B cell (primary cell): Measurements from ENCODE around the gene NTMT1. TPM values are rescaled to one million over a fixed set of nuclear protein-coding genes. Genes with fewer than 3 reads are reported as not detected.

ENCODE experiments used
- ATAC-seq: fragments of 200-7000 bp; cut with Tn5 transposase; one replicate; pipeline ENCODE4 v1.10.0; 2021; ENCODE audit warnings: low read depth, mild to moderate bottlenecking, moderate number of reproducible peaks, moderate library complexity
- CTCF ChIA-PET: fragments of 350-600 bp; sonication (Branson Sonifier 250); formaldehyde crosslinking; loops from one replicate; lab custom pipeline; 2021; ENCODE audit warnings: antibody characterized with exemption, inconsistent platforms; lab: Charles Lee
- POLR2A ChIA-PET: fragments of 350-600 bp; sonication (Branson Sonifier 250); formaldehyde crosslinking; loops from one replicate; lab custom pipeline; 2021; ENCODE audit warnings: antibody characterized with exemption; lab: Charles Lee
- DNase-seq: peaks from one replicate; pipeline ENCODE4 v3.0.0; 2013
- H2AFZ ChIP-seq: 2 replicates; pipeline ENCODE4 v1.6.1; 2012; ENCODE audit warnings: mild to moderate bottlenecking, low read depth, low read length; ENCODE audit not compliant: insufficient read depth, poor library complexity, severe bottlenecking
- H3K27ac ChIP-seq, 2 donors: 1 replicate in 1 of 2; 2 replicates in 1 of 2; pipeline ENCODE4 v1.5.1; 2012 to 2013; ENCODE audit warnings: low read length in 2 of 2, mild to moderate bottlenecking in 2 of 2, moderate library complexity in 1 of 2
- H3K27me3 ChIP-seq, 4 experiments: fragments of 200-600 bp in 1 of 4; sonication (generic) in 1 of 4; replicated peaks in 1 of 4; 1 replicate in 2 of 4; 2 replicates in 2 of 4; pipeline versions ENCODE4 v1.6.1 to v1.7.0; 2013 to 2016; ENCODE audit warnings: low read length in 3 of 4, mild to moderate bottlenecking in 2 of 4, mixed read lengths in 1 of 4, moderate library complexity in 1 of 4; ENCODE audit not compliant: insufficient read depth in 4 of 4, control insufficient read depth in 3 of 4; ENCODE audit errors: control extremely low read depth in 1 of 4
- H3K36me3 ChIP-seq, 2 experiments: replicated peaks in 1 of 2; 1 replicate in 1 of 2; 2 replicates in 1 of 2; pipeline versions ENCODE4 v1.6.1 to v1.7.1; 2013; ENCODE audit warnings: low read length in 1 of 2; ENCODE audit not compliant: insufficient read depth in 2 of 2, control insufficient read depth in 1 of 2; ENCODE audit errors: control extremely low read depth in 1 of 2, extremely low read depth in 1 of 2
- H3K4me1 ChIP-seq, 2 donors: fragments of 200-600 bp in 1 of 2; sonication (generic) in 1 of 2; 1 replicate in 1 of 2; 2 replicates in 1 of 2; pipeline versions ENCODE4 v1.5.1 to v1.6.1; 2013 to 2017; ENCODE audit warnings: low read length in 2 of 2; ENCODE audit not compliant: control insufficient read depth in 2 of 2, insufficient read depth in 2 of 2
- H3K4me2 ChIP-seq: replicated peaks from 2 replicates; pipeline ENCODE3; 2012; ENCODE audit warnings: mild to moderate bottlenecking, low read depth, low read length; ENCODE audit not compliant: poor library complexity, severe bottlenecking
- H3K4me3 ChIP-seq, 5 experiments: fragments of 200-600 bp in 1 of 5; sonication (generic) in 1 of 5; 1 replicate in 3 of 5; 2 replicates in 2 of 5; pipeline versions ENCODE4 v1.5.1 to v1.7.0; 2011 to 2016; ENCODE audit warnings: low read length in 4 of 5, mild to moderate bottlenecking in 4 of 5, low read depth in 2 of 5, control low read depth in 1 of 5, moderate library complexity in 1 of 5; ENCODE audit not compliant: insufficient read depth in 1 of 5; ENCODE audit errors: control extremely low read depth in 1 of 5, extremely low read depth in 1 of 5
- H3K79me2 ChIP-seq: fragments of 200-600 bp; sonication (generic); one replicate; pipeline ENCODE4 v1.6.0; 2016; ENCODE audit warnings: low read length; ENCODE audit not compliant: control insufficient read depth, insufficient read depth
- H3K9ac ChIP-seq: fragments of 200-600 bp; sonication (generic); 2 replicates; pipeline ENCODE4 v1.6.1; 2017; ENCODE audit warnings: mild to moderate bottlenecking, low read length, moderate library complexity
- H3K9me3 ChIP-seq, 3 donors: one replicate each; pipeline versions ENCODE4 v1.6.1 to v1.7.1; 2013; ENCODE audit warnings: low read length in 2 of 3; ENCODE audit not compliant: control insufficient read depth in 2 of 3, insufficient read depth in 1 of 3; ENCODE audit errors: control extremely low read depth in 1 of 3
- H4K20me1 ChIP-seq: 2 replicates; pipeline ENCODE4 v1.6.0; 2012; ENCODE audit warnings: mild to moderate bottlenecking, low read length; ENCODE audit not compliant: insufficient read depth, control insufficient read depth, poor library complexity, severe bottlenecking
- H3K27ac Mint-ChIP-seq: one replicate; pipeline ENCODE4 v1.8.0; 2021; ENCODE audit warnings: mixed read lengths
- H3K27me3 Mint-ChIP-seq: one replicate; pipeline ENCODE4 v1.8.0; 2021; ENCODE audit warnings: mixed read lengths
- H3K4me1 Mint-ChIP-seq: one replicate; pipeline ENCODE4 v1.8.0; 2021; ENCODE audit warnings: mixed read lengths
- H3K4me3 Mint-ChIP-seq: one replicate; pipeline ENCODE4 v1.8.0; 2021; ENCODE audit warnings: mixed read lengths
- H3K9me3 Mint-ChIP-seq: one replicate; pipeline ENCODE4 v1.8.0; 2022; ENCODE audit warnings: mixed read lengths; ENCODE audit not compliant: insufficient read depth
- CTCF ChIP-seq: fragments of 200-600 bp; IDR thresholded peaks from one replicate; pipeline ENCODE4 v1.8.0; 2022; ENCODE audit warnings: antibody characterized with exemption, mild to moderate bottlenecking
- EZH2 ChIP-seq: IDR thresholded peaks from 2 replicates; pipeline ENCODE4 v1.6.1; 2012; ENCODE audit warnings: borderline replicate concordance, low read depth, mild to moderate bottlenecking, moderate library complexity, low read length; ENCODE audit not compliant: insufficient read depth, poor library complexity, severe bottlenecking
- WGBS: methylation state at CpG from one replicate; pipeline ENCODE4 v1.1.5; 2013; ENCODE audit warnings: missing lambda C conversion rate; ENCODE audit not compliant: insufficient coverage; 5-methylcytosine and 5-hydroxymethylcytosine counted together
- intact Hi-C: fragments of 100-400 bp; cut with micrococcal nuclease; formaldehyde crosslinking; loops from one replicate; pipeline ENCODE4 v1.10.0; 2022
- polyA plus RNA-seq: library from polyadenylated mRNA; depleted of rRNA; stranded (reverse); fragments of >200 nt; gene quantifications from 2 replicates; pipeline ENCODE4 v1.2.3, GENCODE V29; 2012
- total RNA-seq, 2 donors: library from RNA; stranded (reverse); fragments of 120-200 nt in 1 of 2; gene quantifications; 1 replicate in 1 of 2; 2 replicates in 1 of 2; pipeline versions ENCODE4 v1.2.3 to v1.2.4, GENCODE V29; 2013 to 2022

Gene NTMT1
- total and polyA plus RNA-seq, 2 donors (not counting 1 experiment from before 2014, with no cell fraction given) = 21.8 to 35.3 TPM

DNA sequence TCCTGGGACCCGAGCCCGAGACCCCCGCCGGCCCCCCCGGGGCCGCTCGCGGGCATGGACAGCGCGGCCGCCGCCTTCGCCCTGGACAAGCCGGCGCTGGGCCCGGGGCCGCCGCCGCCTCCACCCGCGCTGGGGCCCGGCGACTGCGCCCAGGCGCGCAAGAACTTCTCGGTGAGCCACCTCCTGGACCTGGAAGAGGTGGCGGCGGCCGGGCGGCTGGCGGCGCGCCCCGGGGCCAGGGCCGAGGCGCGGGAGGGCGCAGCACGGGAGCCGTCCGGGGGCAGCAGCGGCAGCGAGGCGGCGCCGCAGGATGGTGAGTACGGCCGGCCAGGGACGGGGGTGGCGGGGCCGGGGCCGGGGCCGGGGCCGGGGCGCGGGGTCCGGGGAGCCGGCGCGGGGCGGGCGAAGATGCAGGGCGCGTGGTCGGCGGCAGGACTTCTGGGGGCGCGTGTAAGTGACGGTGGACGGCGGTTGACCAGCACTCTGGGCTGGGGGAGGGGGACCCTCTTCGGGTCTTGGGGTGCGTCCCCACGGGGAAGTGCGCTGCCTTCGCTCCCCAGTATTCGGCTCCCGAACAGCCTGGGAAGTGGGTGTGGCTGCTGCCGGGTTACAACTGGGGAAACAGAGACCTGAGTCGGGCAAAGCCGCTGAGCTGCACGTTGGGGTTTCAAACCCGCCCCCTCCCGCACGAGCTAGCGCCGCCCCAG, 40.0 kb downstream of the NTMT1 start:
- no peak for DNase-seq
- H3K4me1 ChIP-seq = peaks cover 8 to 9% of the 10 kb centered on the region in 2 donors
- peak overlapping the region; percentile 45 for H3K4me3 Mint-ChIP-seq
- H3K36me3 ChIP-seq = no peaks in the 10 kb centered on the region
- WGBS = 13% methylated on average over 82 of the region's 88 CpGs
- H3K27me3 Mint-ChIP-seq = peaks cover 23% of the 10 kb centered on the region
- H3K4me2 ChIP-seq = peak overlapping the region; percentile 88
- no peaks in the 10 kb centered on the region for H3K9me3 ChIP-seq
- POLR2A ChIA-PET = no interaction called here
- H3K9me3 Mint-ChIP-seq = no peaks in the 10 kb centered on the region
- H4K20me1 ChIP-seq = no peaks in the 10 kb centered on the region
- peaks cover 0 to 30% (median 5%) of the 10 kb centered on the region in 4 experiments for H3K27me3 ChIP-seq
- H3K27ac Mint-ChIP-seq = no peak overlapping the region
- H3K9ac ChIP-seq = no peak overlapping the region
- CTCF ChIA-PET = no interaction called here
- peak overlapping the region; percentile 74 for H2AFZ ChIP-seq
- H3K27ac ChIP-seq = no peak overlapping the region
- intact Hi-C loops = no loop called here
- H3K79me2 ChIP-seq = no peaks in the 10 kb centered on the region
- H3K4me1 Mint-ChIP-seq = peaks cover 7% of the 10 kb centered on the region
- H3K4me3 ChIP-seq = no peak overlapping the region
- ATAC-seq = no peak
- TF ChIP-seq CTCF (no peak), EZH2 (no peak)

DNA sequence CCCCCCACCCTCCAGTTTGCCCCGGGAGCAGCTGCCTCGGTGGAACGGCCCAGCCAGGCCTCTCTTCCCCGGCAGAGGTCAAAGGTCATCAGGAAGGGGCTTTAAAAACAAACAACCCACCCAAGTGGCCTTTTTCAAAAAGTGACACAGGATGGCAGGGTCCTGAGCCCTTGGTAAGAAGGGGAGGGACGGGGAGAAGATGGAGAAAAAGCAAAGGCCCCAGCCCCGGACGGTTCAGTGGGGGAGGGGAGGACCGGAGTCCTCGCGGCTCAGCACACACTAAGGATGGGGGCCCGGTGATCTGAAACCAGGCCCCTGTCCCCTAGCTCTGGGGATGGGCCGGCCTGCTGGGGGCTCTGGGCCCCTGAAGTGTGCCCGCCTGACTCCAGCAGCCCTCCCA, 40.6 kb downstream of the NTMT1 start:
- peaks cover 8 to 9% of the 10 kb centered on the region in 2 donors for H3K4me1 ChIP-seq
- TF ChIP-seq EZH2 (no peak), CTCF (no peak)
- H3K36me3 ChIP-seq = no peaks in the 10 kb centered on the region
- no peaks in the 10 kb centered on the region for H3K9me3 ChIP-seq
- H3K4me2 ChIP-seq = peak overlapping the region; percentile 19
- H3K27ac Mint-ChIP-seq = no peak overlapping the region
- no peaks in the 10 kb centered on the region for H3K79me2 ChIP-seq
- DNase-seq (no peak), ATAC-seq (no peak)
- CTCF ChIA-PET = no interaction called here
- H3K9me3 Mint-ChIP-seq = no peaks in the 10 kb centered on the region
- H3K27me3 Mint-ChIP-seq = peaks cover 22% of the 10 kb centered on the region
- peaks cover 7% of the 10 kb centered on the region for H3K4me1 Mint-ChIP-seq
- H3K4me3 ChIP-seq = no peak overlapping the region
- intact Hi-C loops = no loop called here
- WGBS = 51% methylated on average over 9 of the region's 13 CpGs
- POLR2A ChIA-PET = no interaction called here
- no peak overlapping the region for H2AFZ ChIP-seq
- H3K27me3 ChIP-seq = peaks cover 0 to 30% (median 5%) of the 10 kb centered on the region in 4 experiments
- H3K9ac ChIP-seq = no peak overlapping the region
- H3K27ac ChIP-seq = no peak overlapping the region
- no peaks in the 10 kb centered on the region for H4K20me1 ChIP-seq
- H3K4me3 Mint-ChIP-seq = no peak overlapping the region
